PFSK-1 (cell line): ENCODE data around the gene OBSL1.

Source experiments
- FOXP2 ChIP-seq: optimal IDR thresholded peaks from 2 replicates; pipeline ENCODE3; 2011; ENCODE audit warnings: borderline replicate concordance, control low read depth, inconsistent platforms; ENCODE audit not compliant: insufficient read depth; ENCODE audit errors: extremely low read length, extremely low read depth
- POLR2AphosphoS5 ChIP-seq: IDR thresholded peaks from 2 replicates; pipeline ENCODE4 v1.6.1; 2012; ENCODE audit warnings: low read depth, mild to moderate bottlenecking, control low read depth, low read length, moderate library complexity
- SIN3A ChIP-seq: IDR thresholded peaks from 2 replicates; pipeline ENCODE4 v1.6.1; 2012; ENCODE audit warnings: mild to moderate bottlenecking, low read length, moderate library complexity, borderline replicate concordance; ENCODE audit not compliant: insufficient read depth
- TAF1 ChIP-seq: IDR thresholded peaks from 2 replicates; pipeline ENCODE4 v1.6.1; 2012; ENCODE audit warnings: low read length, control low read depth, borderline replicate concordance; ENCODE audit not compliant: insufficient read depth
- TF ChIP-seq, protein P1 (sequence below), 2 experiments: IDR thresholded peaks; 2 replicates each; pipeline versions ENCODE4 v1.6.1 to v1.8.0; 2011 to 2012; ENCODE audit warnings: low read depth in 2 of 2, low read length in 2 of 2, control low read depth in 1 of 2, inconsistent platforms in 1 of 2, mild to moderate bottlenecking in 1 of 2, moderate library complexity in 1 of 2; ENCODE audit not compliant: insufficient read depth in 1 of 2

The OBSL1 gene

DNA sequence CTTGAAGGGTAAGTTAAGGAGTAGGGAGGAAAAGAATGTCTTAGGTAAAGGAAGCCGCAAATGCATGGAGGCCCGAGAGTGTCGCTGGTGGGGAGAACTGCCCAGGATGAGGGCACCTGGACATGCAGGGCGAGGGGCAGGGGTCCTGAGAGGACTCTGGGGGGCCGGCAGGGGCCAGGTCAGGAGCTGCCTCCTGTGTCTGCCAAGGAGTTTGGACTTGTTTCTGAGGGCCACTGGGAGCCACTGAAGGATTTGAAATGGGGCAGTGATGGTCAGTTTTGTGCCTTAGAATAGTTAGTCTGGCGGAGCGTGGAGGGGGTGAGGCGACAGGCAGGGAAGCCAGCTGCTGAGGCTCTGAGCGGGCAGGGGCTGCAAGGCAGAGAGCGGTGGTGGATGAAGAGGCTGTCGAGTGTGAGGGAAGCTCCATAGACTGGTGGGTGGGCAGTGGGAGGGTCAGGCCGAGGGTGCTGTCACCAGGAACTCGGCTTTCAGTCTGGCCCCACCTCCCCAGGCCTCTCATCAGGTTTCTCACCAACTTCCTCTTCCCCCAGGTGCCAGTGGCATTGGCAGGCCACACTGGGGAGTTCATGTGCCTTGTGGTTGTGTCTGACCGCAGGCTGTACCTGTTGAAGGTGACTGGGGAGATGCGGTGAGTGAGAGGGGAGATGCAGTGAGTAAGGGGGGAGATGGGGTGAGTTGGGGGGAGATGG, 41.4 kb upstream of the OBSL1 start:
- no peak for TF ChIP-seq POLR2AphosphoS5
- TF ChIP-seq, protein P1, sequence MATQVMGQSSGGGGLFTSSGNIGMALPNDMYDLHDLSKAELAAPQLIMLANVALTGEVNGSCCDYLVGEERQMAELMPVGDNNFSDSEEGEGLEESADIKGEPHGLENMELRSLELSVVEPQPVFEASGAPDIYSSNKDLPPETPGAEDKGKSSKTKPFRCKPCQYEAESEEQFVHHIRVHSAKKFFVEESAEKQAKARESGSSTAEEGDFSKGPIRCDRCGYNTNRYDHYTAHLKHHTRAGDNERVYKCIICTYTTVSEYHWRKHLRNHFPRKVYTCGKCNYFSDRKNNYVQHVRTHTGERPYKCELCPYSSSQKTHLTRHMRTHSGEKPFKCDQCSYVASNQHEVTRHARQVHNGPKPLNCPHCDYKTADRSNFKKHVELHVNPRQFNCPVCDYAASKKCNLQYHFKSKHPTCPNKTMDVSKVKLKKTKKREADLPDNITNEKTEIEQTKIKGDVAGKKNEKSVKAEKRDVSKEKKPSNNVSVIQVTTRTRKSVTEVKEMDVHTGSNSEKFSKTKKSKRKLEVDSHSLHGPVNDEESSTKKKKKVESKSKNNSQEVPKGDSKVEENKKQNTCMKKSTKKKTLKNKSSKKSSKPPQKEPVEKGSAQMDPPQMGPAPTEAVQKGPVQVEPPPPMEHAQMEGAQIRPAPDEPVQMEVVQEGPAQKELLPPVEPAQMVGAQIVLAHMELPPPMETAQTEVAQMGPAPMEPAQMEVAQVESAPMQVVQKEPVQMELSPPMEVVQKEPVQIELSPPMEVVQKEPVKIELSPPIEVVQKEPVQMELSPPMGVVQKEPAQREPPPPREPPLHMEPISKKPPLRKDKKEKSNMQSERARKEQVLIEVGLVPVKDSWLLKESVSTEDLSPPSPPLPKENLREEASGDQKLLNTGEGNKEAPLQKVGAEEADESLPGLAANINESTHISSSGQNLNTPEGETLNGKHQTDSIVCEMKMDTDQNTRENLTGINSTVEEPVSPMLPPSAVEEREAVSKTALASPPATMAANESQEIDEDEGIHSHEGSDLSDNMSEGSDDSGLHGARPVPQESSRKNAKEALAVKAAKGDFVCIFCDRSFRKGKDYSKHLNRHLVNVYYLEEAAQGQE (IDR thresholded peaks at IDR 0.05; ENCODE audit: insufficient read depth in 1 of 2, low read depth in 2 of 2, low read length in 2 of 2) = no peak
- no peak for TF ChIP-seq TAF1

DNA sequence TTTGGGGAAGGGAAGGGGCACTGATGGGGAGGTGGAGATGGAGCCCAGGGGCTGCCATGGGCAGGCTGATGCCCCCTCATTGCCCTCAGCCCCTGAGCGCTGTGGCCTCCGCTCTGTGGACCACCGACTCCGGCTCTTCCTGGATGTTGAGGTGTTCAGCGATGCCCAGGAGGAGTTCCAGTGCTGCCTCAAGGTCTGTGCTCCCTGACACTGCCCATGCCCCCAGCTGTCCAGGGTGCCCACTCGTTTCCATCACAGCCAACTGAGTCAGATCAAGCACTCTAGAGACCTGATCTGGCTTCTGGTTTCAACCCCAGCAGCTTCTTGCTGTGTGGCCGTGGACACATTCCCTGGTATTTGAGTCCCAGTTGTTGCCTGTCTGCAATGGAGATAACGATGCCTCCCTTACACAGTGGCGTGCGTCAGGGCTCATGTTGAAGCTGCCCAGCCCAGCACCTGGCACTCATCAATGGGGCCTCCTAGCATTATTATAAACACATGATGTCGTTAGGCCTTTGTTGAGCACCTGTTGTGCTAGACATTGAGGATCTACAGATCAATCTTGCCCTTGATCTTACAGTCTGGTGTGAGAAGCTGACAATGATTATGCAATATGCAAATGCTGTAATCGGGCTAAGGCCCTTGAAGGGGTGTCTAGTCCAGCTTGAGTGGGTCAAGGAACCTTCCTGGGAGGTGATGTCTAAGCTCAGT, 40.7 kb upstream of the OBSL1 start:
- TF ChIP-seq, protein P1 (IDR thresholded peaks at IDR 0.05; ENCODE audit: insufficient read depth in 1 of 2, low read depth in 2 of 2, low read length in 2 of 2) = no peak
- TF ChIP-seq POLR2AphosphoS5 (no peak), SIN3A (no peak), FOXP2 (no peak), TAF1 (no peak)

DNA sequence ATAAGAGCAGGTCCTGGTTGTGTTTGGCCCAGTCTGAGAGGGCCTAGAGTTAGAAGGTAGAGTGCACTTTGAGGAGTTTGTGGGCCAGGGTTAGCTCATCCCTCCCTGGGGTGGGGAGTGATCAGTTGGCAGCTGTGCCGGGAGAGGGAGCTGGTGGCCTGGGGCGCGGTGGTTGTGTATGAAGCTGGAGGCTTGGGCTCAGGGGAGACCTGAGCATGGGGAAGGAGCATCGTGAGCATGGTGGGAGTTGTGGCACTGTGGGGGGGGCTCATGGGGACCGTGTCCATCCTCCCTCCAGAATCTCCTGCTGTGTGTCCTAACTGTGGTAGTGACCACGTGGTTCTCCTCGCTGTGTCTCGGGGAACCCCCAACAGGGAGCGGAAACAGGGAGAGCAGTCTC, 40.0 kb upstream of the OBSL1 start:
- TF ChIP-seq POLR2AphosphoS5 (no peak), FOXP2 (no peak), SIN3A (no peak), TAF1 (no peak)
- TF ChIP-seq, protein P1 (IDR thresholded peaks at IDR 0.05; ENCODE audit: insufficient read depth in 1 of 2, low read depth in 2 of 2, low read length in 2 of 2) = no peak

DNA sequence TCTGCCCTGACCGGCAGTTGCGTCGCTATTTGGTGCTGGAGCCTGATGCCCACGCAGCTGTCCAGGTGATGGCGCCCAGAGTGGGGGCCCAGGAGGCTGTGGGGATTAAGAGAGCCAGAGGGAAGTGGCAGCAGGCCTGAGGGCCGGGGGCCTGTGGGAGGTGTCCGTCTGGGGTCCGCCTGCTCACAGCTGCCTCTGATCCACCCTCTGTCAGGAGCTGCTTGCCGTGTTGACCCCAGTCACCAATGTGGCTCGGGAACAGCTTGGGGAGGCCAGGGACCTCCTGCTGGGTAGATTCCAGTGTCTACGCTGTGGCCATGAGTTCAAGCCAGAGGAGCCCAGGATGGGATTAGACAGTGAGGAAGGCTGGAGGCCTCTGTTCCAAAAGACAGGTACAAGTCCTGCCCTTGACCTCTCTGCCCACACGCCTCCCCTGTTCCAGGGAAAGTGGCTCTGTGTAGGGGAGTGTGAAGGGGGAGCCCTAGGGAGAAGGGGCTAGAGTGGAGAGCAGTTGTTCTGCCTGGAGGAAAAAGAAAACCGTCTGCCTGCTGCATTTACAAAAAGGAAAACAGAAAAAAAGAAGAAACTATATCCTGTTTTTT, 37.9 kb upstream of the OBSL1 start:
- TF ChIP-seq SIN3A (no peak), TAF1 (no peak), FOXP2 (no peak)
- TF ChIP-seq, protein P1 (IDR thresholded peaks at IDR 0.05; ENCODE audit: insufficient read depth in 1 of 2, low read depth in 2 of 2, low read length in 2 of 2) = no peak
